ENCODE measurements around the gene ATP5F1D.
"Not testable (repeated sequence)": the region's sequence is repeated elsewhere in the genome, so short reads cannot be mapped to it uniquely, and the experiment has no call there.

The ATP5F1D gene

DNA sequence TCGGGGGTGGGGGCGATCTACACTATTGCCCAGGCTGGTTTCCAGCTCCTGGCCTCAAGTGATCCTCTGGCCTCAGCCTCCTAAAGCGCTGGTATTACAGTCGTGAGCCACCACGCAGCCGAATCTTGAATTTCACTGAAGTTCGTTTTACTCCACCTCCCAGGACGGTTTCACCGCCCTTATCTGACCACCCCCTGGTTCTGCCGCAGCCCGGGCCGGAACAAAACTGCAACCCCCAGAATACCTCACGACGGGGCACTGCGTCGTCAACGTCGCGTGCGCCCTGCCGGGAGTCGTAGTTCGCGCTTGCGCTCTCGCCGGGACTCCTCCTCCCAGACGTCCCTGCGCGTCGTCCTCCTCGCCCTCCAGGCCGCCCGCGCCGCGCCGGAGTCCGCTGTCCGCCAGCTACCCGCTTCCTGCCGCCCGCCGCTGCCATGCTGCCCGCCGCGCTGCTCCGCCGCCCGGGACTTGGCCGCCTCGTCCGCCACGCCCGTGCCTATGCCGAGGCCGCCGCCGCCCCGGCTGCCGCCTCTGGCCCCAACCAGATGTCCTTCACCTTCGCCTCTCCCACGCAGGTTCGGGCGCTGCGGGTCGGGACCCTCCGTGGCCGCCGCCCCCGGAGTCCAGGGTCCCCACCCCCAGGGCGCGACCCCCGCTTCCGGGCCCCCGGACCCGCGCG, at the start of gene ATP5F1D:
TSS of gene ATP5F1D (plus strand) at position 335 of the 679 bp plus-strand sequence. CDS start at position 435, 100 bp downstream.
- peak; percentile 82 for DNase-seq (ENCODE audit: low read depth)

DNA sequence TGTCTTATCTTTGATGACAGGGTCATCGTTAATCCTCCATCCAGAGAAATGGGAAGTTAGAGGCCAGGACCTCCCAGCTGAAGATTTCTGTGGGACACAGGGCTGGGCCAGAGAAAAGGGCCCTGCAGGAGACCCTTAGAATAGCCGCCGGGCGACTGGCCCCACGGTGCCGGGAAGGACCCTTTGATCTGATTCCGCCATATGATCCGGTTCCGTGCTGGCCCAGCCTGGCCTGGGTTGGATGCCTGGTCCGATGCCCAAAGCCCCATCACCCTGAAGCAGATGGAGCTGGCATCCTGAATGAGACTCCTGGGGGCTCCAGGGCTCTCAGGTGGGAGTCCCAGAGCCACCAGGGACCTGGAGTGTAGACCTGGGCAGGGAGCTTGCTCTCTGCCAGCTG, 42.0 kb upstream of the ATP5F1D start:
- no peak for DNase-seq (ENCODE audit: low read depth)

- DNase-seq (ENCODE audit: low read depth): not testable (repeated sequence)
Measured at GRCh38 chr19:1200614-1201013, 40.9 kb upstream of the ATP5F1D start.

DNA sequence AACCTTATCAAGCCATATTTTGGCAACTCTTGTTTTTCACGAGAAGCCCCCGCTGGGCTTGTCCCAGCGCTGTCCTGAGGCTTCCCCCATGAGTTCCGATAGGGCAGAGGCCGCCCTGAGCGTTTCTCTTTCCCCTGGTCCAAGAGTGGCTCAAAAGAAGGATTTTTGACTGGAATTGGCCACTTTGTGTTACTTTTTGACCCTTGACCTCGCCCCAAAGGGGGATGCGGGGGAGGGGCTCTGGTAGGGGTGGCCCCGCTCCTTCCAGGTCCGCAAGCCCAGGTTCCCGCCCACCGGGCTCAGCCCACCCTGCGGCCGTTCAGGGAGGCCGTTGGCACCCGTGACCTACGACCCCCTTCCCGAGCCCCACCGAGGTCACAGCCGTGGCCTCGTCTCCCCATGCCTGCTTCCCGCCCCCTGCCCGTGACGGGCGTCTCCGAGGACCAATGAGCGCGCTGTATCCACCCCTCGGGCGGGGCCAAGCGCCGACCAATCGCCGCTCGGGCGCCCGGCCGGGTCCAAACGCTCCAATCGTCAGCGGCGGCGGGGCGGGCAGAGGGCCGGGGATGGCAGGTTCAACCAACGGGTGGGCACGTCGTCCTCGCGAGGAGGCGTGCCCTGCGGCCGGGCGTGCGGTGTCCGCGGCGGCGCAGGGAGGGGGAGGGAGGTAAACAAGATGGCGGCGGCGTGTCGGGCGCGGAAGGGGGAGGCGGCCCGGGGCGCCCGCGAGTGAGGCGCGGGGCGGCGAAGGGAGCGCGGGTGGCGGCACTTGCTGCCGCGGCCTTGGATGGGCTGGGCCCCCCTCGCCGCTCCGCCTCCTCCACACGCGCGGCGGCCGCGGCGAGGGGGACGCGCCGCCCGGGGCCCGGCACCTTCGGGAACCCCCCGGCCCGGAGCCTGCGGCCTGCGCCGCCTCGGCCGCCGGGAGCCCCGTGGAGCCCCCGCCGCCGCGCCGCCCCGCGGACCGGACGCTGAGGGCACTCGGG, 36.1 kb upstream of the ATP5F1D start, which contains the start of gene STK11:
TSS of gene STK11 (plus strand) at position 665 of the 986 bp plus-strand sequence. CDS start 1,136 bp downstream, outside the sequence.
- peak; percentile 98 for DNase-seq (ENCODE audit: low read depth)

DNA sequence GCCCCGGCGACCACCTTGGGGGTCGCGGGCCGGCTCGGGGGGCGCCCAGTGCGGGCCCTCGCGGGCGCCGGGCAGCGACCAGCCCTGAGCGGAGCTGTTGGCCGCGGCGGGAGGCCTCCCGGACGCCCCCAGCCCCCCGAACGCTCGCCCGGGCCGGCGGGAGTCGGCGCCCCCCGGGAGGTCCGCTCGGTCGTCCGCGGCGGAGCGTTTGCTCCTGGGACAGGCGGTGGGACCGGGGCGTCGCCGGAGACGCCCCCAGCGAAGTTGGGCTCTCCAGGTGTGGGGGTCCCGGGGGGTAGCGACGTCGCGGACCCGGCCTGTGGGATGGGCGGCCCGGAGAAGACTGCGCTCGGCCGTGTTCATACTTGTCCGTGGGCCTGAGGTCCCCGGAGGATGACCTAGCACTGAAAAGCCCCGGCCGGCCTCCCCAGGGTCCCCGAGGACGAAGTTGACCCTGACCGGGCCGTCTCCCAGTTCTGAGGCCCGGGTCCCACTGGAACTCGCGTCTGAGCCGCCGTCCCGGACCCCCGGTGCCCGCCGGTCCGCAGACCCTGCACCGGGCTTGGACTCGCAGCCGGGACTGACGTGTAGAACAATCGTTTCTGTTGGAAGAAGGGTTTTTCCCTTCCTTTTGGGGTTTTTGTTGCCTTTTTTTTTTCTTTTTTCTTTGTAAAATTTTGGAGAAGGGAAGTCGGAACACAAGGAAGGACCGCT, 35.2 kb upstream of the ATP5F1D start:
- no peak for DNase-seq (ENCODE audit: low read depth)

- no peak for DNase-seq (ENCODE audit: low read depth)
Measured at GRCh38 chr19:1206864-1207450, 34.6 kb upstream of the ATP5F1D start.

DNA sequence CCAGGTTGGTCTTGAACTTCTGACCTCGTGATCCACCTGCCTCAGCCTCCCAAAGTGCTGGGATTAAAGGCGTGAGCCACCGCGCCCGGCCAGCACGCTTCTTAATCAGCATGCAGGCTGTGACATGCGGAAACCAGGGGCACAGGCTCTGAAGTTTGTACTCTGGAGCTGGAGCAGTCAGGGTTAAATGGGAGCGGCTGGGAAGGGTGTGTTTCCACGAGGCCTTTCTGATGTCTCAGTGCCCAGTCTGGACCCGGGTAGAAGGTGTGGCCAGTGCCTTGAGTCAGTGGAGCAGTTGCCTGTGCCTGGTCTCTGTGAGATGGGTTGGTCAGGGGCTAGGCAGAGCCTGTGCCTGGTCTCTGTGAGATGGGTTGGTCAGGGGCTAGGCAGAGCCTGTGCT, 32.7 kb upstream of the ATP5F1D start:
- not testable (repeated sequence) for DNase-seq (ENCODE audit: low read depth)

GRCh38 chr19:1210227-1210538, 31.4 kb upstream of the ATP5F1D start:
- DNase-seq (ENCODE audit: low read depth): no peak

- no peak for DNase-seq (ENCODE audit: low read depth)
Measured at GRCh38 chr19:1211494-1212234, 29.9 kb upstream of the ATP5F1D start.

DNA sequence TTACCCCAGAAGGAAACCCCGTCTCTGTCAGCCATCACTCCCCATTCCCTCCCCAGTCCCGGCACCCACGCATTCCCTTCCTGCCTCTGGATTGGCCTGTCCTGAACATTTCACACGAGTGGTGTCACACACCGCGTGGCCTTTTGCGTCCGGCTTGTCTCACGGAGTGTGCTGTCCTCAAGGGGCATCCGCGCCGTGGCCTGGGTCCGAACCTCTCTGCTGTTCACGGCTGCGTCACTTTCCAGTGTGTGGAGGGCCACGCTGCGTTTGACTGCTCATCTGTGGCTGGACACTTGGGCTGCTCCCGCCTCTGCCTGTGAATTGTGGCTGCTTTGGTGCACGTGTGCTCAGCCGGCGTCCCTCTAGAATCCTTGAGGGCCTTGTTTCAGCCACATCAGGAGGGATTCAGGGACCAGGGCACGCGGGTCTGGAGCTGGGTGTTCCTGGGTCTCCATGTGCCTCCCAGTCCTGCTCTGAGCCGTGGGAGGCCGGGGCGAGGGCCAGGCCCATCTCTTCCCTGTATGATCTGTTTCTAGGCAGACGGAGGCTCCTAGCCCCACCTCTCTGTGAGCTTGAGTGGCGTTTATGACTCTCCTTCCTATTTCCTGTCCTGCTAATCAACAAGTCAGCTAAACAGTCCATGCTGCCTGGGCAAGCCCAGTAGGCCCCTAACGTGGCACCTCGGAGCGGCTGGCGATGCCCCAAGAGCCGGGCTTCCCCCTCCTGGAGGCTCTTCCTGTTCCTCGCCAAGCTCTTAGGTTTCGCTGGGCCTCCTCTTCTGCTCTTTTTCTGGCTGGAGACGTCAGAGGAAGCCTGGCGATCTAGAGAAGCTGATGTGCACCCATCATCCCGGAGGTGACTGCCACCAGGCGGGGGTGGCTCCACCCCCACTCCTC, 27.9 kb upstream of the ATP5F1D start:
- DNase-seq (ENCODE audit: low read depth): peak; percentile 65

GRCh38 chr19:1214299-1214861, 27.2 kb upstream of the ATP5F1D start:
- no peak for DNase-seq (ENCODE audit: low read depth)

DNA sequence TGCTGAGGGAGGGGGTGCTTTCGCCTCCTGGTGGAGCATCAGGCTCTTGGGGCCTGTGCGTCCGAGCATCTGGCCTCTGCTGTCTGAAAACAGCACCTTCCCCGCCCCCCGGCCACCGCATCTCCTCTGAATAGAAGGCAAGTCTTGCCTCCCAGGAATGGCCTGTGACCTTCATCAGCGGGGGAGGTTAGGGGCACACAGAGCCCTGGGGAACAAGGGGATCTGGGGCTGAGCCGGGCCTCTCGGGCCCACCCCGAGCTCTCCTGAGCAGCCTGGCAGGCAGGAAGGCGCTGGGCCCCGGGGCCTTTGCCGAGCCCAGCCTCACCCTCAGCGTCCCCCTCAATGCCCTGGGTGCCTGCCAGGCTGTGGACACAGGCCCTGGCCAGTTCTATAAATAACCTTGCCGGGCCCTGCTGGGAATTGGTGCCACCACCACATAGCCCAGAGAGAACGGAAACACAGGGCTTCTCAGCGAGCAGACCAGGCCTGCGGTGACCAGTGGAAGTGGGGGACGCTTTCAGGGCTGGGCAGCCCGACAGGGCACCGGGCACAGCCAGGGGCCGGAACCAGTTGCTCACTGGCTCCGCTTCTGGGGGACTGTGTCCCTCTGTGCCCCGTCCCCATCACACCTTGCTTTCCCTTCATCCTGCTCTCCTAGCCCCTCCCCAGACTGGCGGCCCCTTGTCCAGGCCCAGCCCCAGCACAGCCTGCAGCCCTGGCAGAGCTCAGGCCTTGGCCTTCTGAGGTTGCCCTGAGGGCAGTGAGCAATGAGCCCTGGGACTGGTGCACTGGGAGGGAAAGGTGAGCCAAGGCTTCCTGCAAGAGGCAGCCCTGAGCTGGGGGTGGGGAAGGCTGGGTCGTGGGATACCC, 26.5 kb upstream of the ATP5F1D start:
- DNase-seq (ENCODE audit: low read depth): no peak

- no peak for DNase-seq (ENCODE audit: low read depth)
Measured at GRCh38 chr19:1216756-1217155, 24.8 kb upstream of the ATP5F1D start.

DNA sequence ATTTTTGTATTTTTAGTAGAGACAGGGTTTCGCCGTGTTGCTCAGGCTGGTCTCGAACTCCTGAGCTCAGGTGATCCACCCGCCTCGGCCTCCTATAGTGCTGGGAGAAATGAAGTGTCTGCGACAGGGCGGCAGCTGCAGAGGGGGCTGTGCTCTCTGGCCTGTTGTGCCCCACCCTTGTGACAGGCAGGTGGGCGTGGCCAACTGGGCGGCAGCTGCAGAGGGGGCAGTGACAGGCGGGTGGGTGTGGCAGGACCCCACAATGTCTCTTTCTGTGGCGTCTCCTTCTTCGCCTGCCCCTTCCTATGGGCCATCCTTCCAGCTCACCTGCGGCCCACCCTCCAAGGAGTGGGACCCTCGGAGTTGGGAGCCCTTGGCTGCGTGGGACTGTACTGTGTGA, 24.2 kb upstream of the ATP5F1D start:
- DNase-seq (ENCODE audit: low read depth): no peak

GRCh38 chr19:1218751-1219567, 22.6 kb upstream of the ATP5F1D start:
- no peak for DNase-seq (ENCODE audit: low read depth)

DNA sequence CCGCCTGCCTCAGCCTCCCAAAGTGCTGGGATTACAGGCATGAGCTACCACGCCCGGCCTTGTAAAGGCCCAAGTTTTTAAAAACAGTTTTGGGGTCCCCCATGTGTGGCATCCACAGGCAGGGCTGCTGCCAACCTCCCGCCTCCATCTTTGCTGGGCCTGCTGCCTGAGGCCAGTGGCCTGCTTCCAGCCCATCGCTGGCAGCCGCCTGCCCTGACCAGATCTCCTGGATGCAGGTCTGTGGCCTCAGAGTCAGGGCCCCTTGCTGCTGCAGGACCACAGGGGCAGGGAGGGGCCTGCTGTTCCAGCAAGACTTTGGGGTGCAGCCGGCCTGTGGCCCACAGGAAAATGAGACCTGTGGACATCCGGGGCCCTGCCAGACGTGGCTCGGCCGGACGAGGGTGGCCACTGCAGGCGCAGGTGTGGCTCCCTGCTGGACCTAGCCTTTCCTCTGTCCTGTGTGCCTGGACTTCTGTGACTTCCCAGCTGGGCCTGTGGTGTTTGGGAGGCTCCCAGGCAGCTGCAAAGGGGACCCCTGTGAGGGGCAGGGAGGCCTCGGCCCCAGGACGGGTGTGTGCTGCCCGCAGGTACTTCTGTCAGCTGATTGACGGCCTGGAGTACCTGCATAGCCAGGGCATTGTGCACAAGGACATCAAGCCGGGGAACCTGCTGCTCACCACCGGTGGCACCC, 21.6 kb upstream of the ATP5F1D start:
- DNase-seq (ENCODE audit: low read depth): no peak

GRCh38 chr19:1220477-1220930, 21.0 kb upstream of the ATP5F1D start:
- DNase-seq (ENCODE audit: low read depth): no peak

Data from T-helper 22 cell (primary cell).